Endothelial cell of umbilical vein (primary cell): ENCODE results near the gene INPP5J. TPM values are rescaled to one million over a fixed set of nuclear protein-coding genes. Genes with fewer than 3 reads are reported as not detected.

Experiments used
- BruUV-seq: library from RNA; stranded (reverse); fragments of 400-500 nt; replicated peaks from 2 replicates; lab custom pipeline; 2021; lab: Mats Ljungman, UMichigan
- CTCF ChIA-PET: fragments of 300-600, 350-600 bp; sonication (Branson Sonifier 250); formaldehyde crosslinking; loops from one replicate; lab custom pipeline; 2021; ENCODE audit warnings: antibody characterized with exemption, inconsistent platforms; lab: Charles Lee
- POLR2A ChIA-PET: fragments of 300-600, 350-600 bp; sonication (Branson Sonifier 250); formaldehyde crosslinking; loops from one replicate; lab custom pipeline; 2021; ENCODE audit warnings: antibody characterized with exemption, inconsistent platforms; lab: Charles Lee
- DNase-seq: peaks from one replicate; pipeline ENCODE4 v3.0.0-alpha.2; 2011; ENCODE audit warnings: low read depth, low spot score
- FAIRE-seq: peaks from 2 replicates; lab custom pipeline; 2011; peaks lifted over from hg19 to GRCh38; lab: Jason Lieb, UNC
- H2AFZ ChIP-seq: 2 replicates; pipeline ENCODE4 v1.6.0; 2012; ENCODE audit warnings: low read depth, low read length, control low read depth, inconsistent platforms
- H3K27ac ChIP-seq: 2 replicates; pipeline ENCODE4 v1.5.1; 2011; ENCODE audit warnings: low read depth, mild to moderate bottlenecking, control low read depth, low read length, moderate library complexity; ENCODE audit not compliant: insufficient read depth
- H3K27me3 ChIP-seq, 2 experiments: 2 replicates each; pipeline versions ENCODE4 v1.6.0 to v1.6.1; 2011; ENCODE audit warnings: low read length in 2 of 2, mixed read lengths in 1 of 2; ENCODE audit not compliant: control insufficient read depth in 2 of 2, insufficient read depth in 2 of 2
- H3K36me3 ChIP-seq, 2 experiments: 2 replicates in 1 of 2; 3 replicates in 1 of 2; pipeline ENCODE4 v1.5.1; 2011; ENCODE audit warnings: low read length in 2 of 2, mild to moderate bottlenecking in 1 of 2, moderate library complexity in 1 of 2; ENCODE audit not compliant: control insufficient read depth in 2 of 2, insufficient read depth in 2 of 2; ENCODE audit errors: extremely low read depth in 1 of 2
- H3K4me1 ChIP-seq: 3 replicates; pipeline ENCODE4 v1.5.1; 2011; ENCODE audit warnings: mild to moderate bottlenecking, low read length; ENCODE audit not compliant: control insufficient read depth, insufficient read depth; ENCODE audit errors: extremely low read depth
- H3K4me2 ChIP-seq: 2 replicates; pipeline ENCODE4 v1.6.1; 2011; ENCODE audit warnings: low read length, control low read depth, mixed read lengths; ENCODE audit not compliant: insufficient read depth
- H3K4me3 ChIP-seq, 3 experiments: fragments of 200-600 bp in 1 of 3; sonication (generic), shearing (Covaris generic) in 1 of 3; replicated peaks in 1 of 3; 2 replicates each; pipeline ENCODE4 v1.5.1; 2011 to 2016; ENCODE audit warnings: control low read depth in 3 of 3, low read length in 3 of 3, mild to moderate bottlenecking in 2 of 3, inconsistent platforms in 1 of 3, low read depth in 1 of 3, moderate library complexity in 1 of 3; ENCODE audit not compliant: insufficient read depth in 1 of 3
- H3K79me2 ChIP-seq: 2 replicates; pipeline ENCODE4 v1.6.0; 2012; ENCODE audit warnings: low read length, inconsistent platforms; ENCODE audit not compliant: control insufficient read depth, insufficient read depth
- H3K9ac ChIP-seq: replicated peaks from 2 replicates; pipeline ENCODE3; 2011; ENCODE audit warnings: low read length, control low read depth; ENCODE audit not compliant: insufficient read depth; ENCODE audit errors: extremely low read depth
- H3K9me1 ChIP-seq: replicated peaks from 3 replicates; pipeline ENCODE4 v1.6.0; 2011; ENCODE audit warnings: mild to moderate bottlenecking, low read length; ENCODE audit not compliant: control insufficient read depth, insufficient read depth; ENCODE audit errors: extremely low read depth
- H3K9me3 ChIP-seq: replicated peaks from 2 replicates; pipeline ENCODE4 v1.5.1; 2012; ENCODE audit warnings: low read length, inconsistent platforms; ENCODE audit not compliant: control insufficient read depth, insufficient read depth
- H4K20me1 ChIP-seq: replicated peaks from 2 replicates; pipeline ENCODE3; 2011; ENCODE audit warnings: mild to moderate bottlenecking, low read length; ENCODE audit not compliant: control insufficient read depth, insufficient read depth; ENCODE audit errors: extremely low read depth
- EZH2 ChIP-seq: IDR thresholded peaks from 2 replicates; pipeline ENCODE4 v1.6.1; 2012; ENCODE audit warnings: borderline replicate concordance, low read depth, mild to moderate bottlenecking, moderate library complexity, low read length, inconsistent platforms; ENCODE audit not compliant: severe bottlenecking
- FOS ChIP-seq: IDR thresholded peaks from 2 replicates; pipeline ENCODE4 v1.6.1; 2011; ENCODE audit warnings: mild to moderate bottlenecking, low read length, moderate library complexity, borderline replicate concordance; ENCODE audit not compliant: insufficient read depth
- GATA2 ChIP-seq: IDR thresholded peaks from 2 replicates; pipeline ENCODE4 v1.7.0; 2011; ENCODE audit warnings: low read depth, mild to moderate bottlenecking, moderate library complexity, mixed read lengths, low read length; ENCODE audit not compliant: insufficient read length, insufficient read depth
- JUN ChIP-seq: IDR thresholded peaks from 2 replicates; pipeline ENCODE4 v1.6.1; 2011; ENCODE audit warnings: borderline replicate concordance, low read depth; ENCODE audit not compliant: insufficient read length, insufficient read depth
- MYC ChIP-seq: IDR thresholded peaks from one replicate; pipeline ENCODE4 v1.6.1; 2011; ENCODE audit warnings: mild to moderate bottlenecking, low read depth, low read length
- POLR2A ChIP-seq: IDR thresholded peaks from 2 replicates; pipeline ENCODE4 v1.6.1; 2012; ENCODE audit warnings: low read depth, mild to moderate bottlenecking, control low read depth, low read length
- POLR2AphosphoS5 ChIP-seq: IDR thresholded peaks from 2 replicates; pipeline ENCODE4 v1.6.1; 2012; ENCODE audit warnings: low read depth, mild to moderate bottlenecking, control low read depth, low read length, moderate library complexity; ENCODE audit not compliant: insufficient read depth
- dilution Hi-C: fragments of 300-500 bp; cut with MboI; formaldehyde crosslinking; loops from one replicate; pipeline ENCODE4 v1.15.0; 2019; ENCODE audit warnings: low sequenced_read_pairs; ENCODE audit not compliant: extremely low pct_ligation_motif_present
- intact Hi-C: fragments of 100-400 bp; cut with micrococcal nuclease; formaldehyde crosslinking; loops from one replicate; pipeline ENCODE4 v1.10.0; 2022
- polyA plus RNA-seq, 4 experiments: library from polyadenylated mRNA; depleted of rRNA in 3 of 4; stranded (reverse) in 3 of 4; unstranded in 1 of 4; fragments of >200 nt; gene quantifications; 2 replicates each; pipeline versions ENCODE4 v1.2.1 to v1.2.3, GENCODE V29; 2011 to 2012; ENCODE audit warnings: missing spikeins in 1 of 4
- total RNA-seq: library from RNA; stranded (reverse); gene quantifications from 2 replicates; pipeline ENCODE4 v1.2.3, GENCODE V29; 2021
- TF ChIP-seq, protein P1 (sequence below): IDR thresholded peaks from 2 replicates; pipeline ENCODE4 v1.6.1; 2011; ENCODE audit not compliant: insufficient read depth, insufficient read length
- TF ChIP-seq, protein P2 (sequence below), 2 donors: IDR thresholded peaks; 1 replicate in 1 of 2; 2 replicates in 1 of 2; pipeline ENCODE4 v1.5.1; 2011; ENCODE audit warnings: low read length in 2 of 2, mild to moderate bottlenecking in 2 of 2, moderate library complexity in 2 of 2, control low read depth in 1 of 2, inconsistent platforms in 1 of 2, low read depth in 1 of 2; ENCODE audit not compliant: insufficient read depth in 1 of 2; ENCODE audit errors: extremely low read depth in 1 of 2

Gene INPP5J
- total and polyA plus RNA-seq, 2 donors (not counting 3 experiments of a cell fraction or from before 2014, with no cell fraction given): 0.43 to 0.49 TPM

DNA sequence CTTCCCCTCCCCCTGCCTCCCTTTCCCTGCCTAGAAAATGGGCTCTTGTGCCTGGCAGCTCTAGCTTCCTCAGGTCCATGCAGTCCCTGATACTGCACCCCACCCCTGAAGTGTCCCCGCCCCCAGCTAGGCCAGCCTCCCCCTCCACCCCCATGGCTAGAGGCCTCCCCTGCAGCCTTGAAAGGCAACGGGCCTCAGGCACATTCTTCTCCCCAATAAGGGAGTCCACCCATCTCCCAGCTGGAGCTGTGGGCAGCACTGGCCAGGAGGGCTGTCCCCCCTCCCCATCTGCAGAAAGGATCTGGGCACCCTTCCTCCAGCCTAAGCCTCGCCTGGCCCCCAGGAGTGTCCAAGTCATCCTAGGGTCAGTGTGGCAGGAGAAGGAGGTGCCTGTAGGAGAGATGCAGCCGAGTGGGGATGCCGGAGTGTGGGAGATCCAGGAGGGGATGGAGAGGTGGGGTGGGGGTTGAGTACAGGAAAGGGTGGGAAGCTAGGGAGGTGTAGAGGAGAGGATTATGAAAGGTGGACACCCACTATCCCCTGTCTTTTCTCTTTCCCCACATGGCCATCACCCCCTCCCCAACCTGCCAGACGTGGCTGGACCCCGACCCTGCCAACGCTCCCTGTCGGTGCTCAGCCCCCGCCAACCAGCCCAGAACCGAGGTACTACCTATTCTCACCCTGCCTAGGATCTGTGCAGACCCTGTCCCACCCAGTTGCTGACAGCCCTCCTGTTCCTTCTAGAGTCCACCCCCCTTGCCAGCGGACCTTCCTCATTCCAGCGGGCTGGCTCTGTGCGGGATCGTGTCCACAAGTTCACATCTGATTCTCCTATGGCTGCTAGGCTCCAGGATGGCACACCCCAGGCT, 32.3 kb upstream of the INPP5J start:
- Histone ChIP-seq H3K4me2 (no peak overlapping the region), H3K9me3 (no peaks in the 10 kb centered on the region), H3K9me1 (no peaks in the 10 kb centered on the region), H3K9ac (no peak overlapping the region), H3K27me3 (no peaks in the 10 kb centered on the region), H3K36me3 (peaks cover 26 to 74% of the 10 kb centered on the region in 2 experiments), H2AFZ (no peak overlapping the region), H3K27ac (no peak overlapping the region), H3K4me1 (peaks cover 4% of the 10 kb centered on the region), H3K79me2 (peaks cover 41% of the 10 kb centered on the region), H3K4me3 (no peak overlapping the region), H4K20me1 (no peaks in the 10 kb centered on the region)
- dilution Hi-C loops: no loop called here
- BruUV-seq: no TSS peak
- FAIRE-seq: no peak
- no peak for DNase-seq
- TF ChIP-seq GATA2 (no peak), EZH2 (no peak), JUN (no peak), MYC (no peak), POLR2AphosphoS5 (no peak), POLR2A (no peak), FOS (no peak)
- TF ChIP-seq, protein P1, sequence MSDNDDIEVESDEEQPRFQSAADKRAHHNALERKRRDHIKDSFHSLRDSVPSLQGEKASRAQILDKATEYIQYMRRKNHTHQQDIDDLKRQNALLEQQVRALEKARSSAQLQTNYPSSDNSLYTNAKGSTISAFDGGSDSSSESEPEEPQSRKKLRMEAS: no peak
- TF ChIP-seq, protein P2, sequence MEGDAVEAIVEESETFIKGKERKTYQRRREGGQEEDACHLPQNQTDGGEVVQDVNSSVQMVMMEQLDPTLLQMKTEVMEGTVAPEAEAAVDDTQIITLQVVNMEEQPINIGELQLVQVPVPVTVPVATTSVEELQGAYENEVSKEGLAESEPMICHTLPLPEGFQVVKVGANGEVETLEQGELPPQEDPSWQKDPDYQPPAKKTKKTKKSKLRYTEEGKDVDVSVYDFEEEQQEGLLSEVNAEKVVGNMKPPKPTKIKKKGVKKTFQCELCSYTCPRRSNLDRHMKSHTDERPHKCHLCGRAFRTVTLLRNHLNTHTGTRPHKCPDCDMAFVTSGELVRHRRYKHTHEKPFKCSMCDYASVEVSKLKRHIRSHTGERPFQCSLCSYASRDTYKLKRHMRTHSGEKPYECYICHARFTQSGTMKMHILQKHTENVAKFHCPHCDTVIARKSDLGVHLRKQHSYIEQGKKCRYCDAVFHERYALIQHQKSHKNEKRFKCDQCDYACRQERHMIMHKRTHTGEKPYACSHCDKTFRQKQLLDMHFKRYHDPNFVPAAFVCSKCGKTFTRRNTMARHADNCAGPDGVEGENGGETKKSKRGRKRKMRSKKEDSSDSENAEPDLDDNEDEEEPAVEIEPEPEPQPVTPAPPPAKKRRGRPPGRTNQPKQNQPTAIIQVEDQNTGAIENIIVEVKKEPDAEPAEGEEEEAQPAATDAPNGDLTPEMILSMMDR (IDR thresholded peaks at IDR 0.05; ENCODE audit: extremely low read depth in 1 of 2, insufficient read depth in 1 of 2, low read depth in 1 of 2, low read length in 2 of 2): no peak
- ChIA-PET POLR2A (no interaction called here), CTCF (interaction anchor here (0.6 to 2.5 kb wide), 7 partner anchors 12 to 143 kb away, joined by 3 to 11 read pairs (median 4); partner anchors contain the start of gene SELENOM)
- intact Hi-C loops: no loop called here
